Activated CD4-positive, alpha-beta T cell treated with anti-CD3 and anti-CD28 coated beads, Interleukin-2, amount 10 ng/mL, durations not matched to agents 24 days and 14 days (primary cell): ENCODE measurements around the gene CYREN. TPM values are rescaled to one million over a fixed set of nuclear protein-coding genes. Genes with fewer than 3 reads are reported as not detected.

Source experiments
- DNase-seq: peaks from one replicate; pipeline ENCODE4 v3.0.0; 2022
- H3K27ac Mint-ChIP-seq: one replicate; pipeline ENCODE4 v1.8.0; 2022; ENCODE audit warnings: mild to moderate bottlenecking, mixed read lengths
- H3K27me3 Mint-ChIP-seq: one replicate; pipeline ENCODE4 v1.8.0; 2022; ENCODE audit warnings: mixed read lengths
- H3K36me3 Mint-ChIP-seq: one replicate; pipeline ENCODE4 v1.8.0; 2022; ENCODE audit warnings: low read depth, mild to moderate bottlenecking, mixed read lengths
- H3K4me1 Mint-ChIP-seq: one replicate; pipeline ENCODE4 v1.8.0; 2021; ENCODE audit warnings: mixed read lengths
- H3K4me3 Mint-ChIP-seq: one replicate; pipeline ENCODE4 v1.8.0; 2022; ENCODE audit warnings: mild to moderate bottlenecking, moderate library complexity, mixed read lengths
- H3K9me3 Mint-ChIP-seq: one replicate; pipeline ENCODE4 v1.8.0; 2021; ENCODE audit warnings: mixed read lengths
- intact Hi-C: fragments of 100-400 bp; cut with micrococcal nuclease; formaldehyde crosslinking; loops from one replicate; pipeline ENCODE4 v1.15.1; 2023
- total RNA-seq: library from RNA; stranded (reverse); gene quantifications from 2 replicates; pipeline ENCODE4 v1.2.3, GENCODE V29; 2022

The CYREN gene
- total RNA-seq, 1 donor from 2014 or later = 55.1 TPM

- Mint-ChIP-seq H3K4me3 (peak overlapping the region; percentile 45), H3K27ac (peak overlapping the region; percentile 46), H3K36me3 (peaks cover 59% of the 10 kb centered on the region), H3K4me1 (peaks cover 46% of the 10 kb centered on the region), H3K27me3 (no peaks in the 10 kb centered on the region), H3K9me3 (peaks cover 4% of the 10 kb centered on the region)
- intact Hi-C loops = no loop called here
- DNase-seq = no peak
These were observed 3.1 kb downstream of the CYREN start for GRCh38 chr7:135167365-135167917.

DNA sequence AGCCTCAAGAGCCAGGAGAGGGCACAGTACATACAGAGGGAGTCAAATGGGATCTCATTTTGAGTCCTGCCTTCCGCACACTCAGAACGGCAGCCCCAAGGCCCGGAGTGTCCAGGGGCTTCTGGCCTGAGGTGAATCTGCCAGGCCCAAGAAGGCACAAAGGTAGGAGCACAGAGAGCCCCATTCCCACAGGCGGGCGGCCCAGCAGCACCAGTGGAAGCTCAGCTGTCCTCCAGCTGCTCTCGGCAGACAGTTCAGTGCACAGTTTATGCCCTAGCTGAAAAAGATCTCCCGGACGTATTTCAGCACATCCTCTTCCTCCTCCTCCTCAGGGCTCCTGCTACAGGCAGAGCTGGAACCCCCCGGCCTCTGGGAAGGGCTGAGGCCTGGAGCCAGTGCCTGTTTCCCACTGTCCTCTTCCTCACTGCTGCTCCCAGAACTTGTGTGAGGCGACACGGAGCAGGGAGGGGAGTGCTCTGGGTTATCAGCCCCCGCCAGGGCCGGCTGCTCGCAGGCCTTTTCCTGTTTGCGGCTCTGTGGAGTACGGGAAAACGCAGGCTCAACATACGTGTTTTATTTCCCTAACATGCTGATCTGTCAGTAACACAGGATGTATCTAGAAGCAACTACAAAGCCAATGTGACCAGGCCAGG, 4.0 kb downstream of the CYREN start:
- Mint-ChIP-seq H3K27me3 (no peaks in the 10 kb centered on the region), H3K36me3 (peaks cover 69% of the 10 kb centered on the region), H3K4me3 (no peak overlapping the region), H3K27ac (peak overlapping the region; percentile 36), H3K4me1 (peaks cover 40% of the 10 kb centered on the region), H3K9me3 (peaks cover 10% of the 10 kb centered on the region)
- intact Hi-C loops = no loop called here
- DNase-seq = no peak

- Mint-ChIP-seq H3K4me1 (peaks cover 41% of the 10 kb centered on the region), H3K27ac (peak overlapping the region; percentile 34), H3K4me3 (no peak overlapping the region), H3K27me3 (no peaks in the 10 kb centered on the region), H3K36me3 (peaks cover 75% of the 10 kb centered on the region), H3K9me3 (peaks cover 15% of the 10 kb centered on the region)
- no peak for DNase-seq
- intact Hi-C loops = no loop called here
These were observed 4.6 kb downstream of the CYREN start for GRCh38 chr7:135165862-135166261.

- Mint-ChIP-seq H3K27me3 (no peaks in the 10 kb centered on the region), H3K4me1 (peaks cover 48% of the 10 kb centered on the region), H3K9me3 (peaks cover 18% of the 10 kb centered on the region), H3K4me3 (no peak overlapping the region), H3K27ac (no peak overlapping the region), H3K36me3 (peaks cover 81% of the 10 kb centered on the region)
- intact Hi-C loops = no loop called here
- no peak for DNase-seq
These were observed 6.0 kb downstream of the CYREN start for GRCh38 chr7:135164357-135165061.

GRCh38 chr7:135162382-135163001, 8.0 kb downstream of the CYREN start:
- DNase-seq = no peak
- intact Hi-C loops = no loop called here
- no peaks in the 10 kb centered on the region for H3K27me3 Mint-ChIP-seq
- no peak overlapping the region for H3K27ac Mint-ChIP-seq
- H3K9me3 Mint-ChIP-seq = peaks cover 27% of the 10 kb centered on the region
- no peak overlapping the region for H3K4me3 Mint-ChIP-seq
- peaks cover 78% of the 10 kb centered on the region for H3K36me3 Mint-ChIP-seq
- peaks cover 38% of the 10 kb centered on the region for H3K4me1 Mint-ChIP-seq

DNA sequence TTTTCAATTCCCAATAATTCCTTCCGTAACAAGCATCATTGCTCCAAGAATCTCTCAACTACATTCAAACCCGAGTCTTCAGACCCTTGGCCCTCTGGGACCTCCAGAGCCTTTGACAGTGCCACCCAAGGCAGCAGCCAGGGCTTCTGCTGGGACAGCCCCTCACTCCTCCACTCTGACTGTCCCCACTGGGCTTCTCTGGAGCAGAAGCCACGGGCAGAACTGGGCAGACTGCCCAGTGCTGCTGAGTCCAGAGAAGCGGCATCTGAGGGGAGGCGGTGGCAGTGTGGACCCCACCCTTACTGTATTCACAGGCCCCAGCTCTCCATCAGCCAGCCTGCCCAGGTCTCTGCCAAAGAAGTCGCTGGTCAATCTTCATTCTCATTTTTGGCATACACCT, 8.8 kb downstream of the CYREN start:
- Mint-ChIP-seq H3K27ac (peak overlapping the region; percentile 16), H3K36me3 (peaks cover 79% of the 10 kb centered on the region), H3K4me1 (peaks cover 30% of the 10 kb centered on the region)

DNA sequence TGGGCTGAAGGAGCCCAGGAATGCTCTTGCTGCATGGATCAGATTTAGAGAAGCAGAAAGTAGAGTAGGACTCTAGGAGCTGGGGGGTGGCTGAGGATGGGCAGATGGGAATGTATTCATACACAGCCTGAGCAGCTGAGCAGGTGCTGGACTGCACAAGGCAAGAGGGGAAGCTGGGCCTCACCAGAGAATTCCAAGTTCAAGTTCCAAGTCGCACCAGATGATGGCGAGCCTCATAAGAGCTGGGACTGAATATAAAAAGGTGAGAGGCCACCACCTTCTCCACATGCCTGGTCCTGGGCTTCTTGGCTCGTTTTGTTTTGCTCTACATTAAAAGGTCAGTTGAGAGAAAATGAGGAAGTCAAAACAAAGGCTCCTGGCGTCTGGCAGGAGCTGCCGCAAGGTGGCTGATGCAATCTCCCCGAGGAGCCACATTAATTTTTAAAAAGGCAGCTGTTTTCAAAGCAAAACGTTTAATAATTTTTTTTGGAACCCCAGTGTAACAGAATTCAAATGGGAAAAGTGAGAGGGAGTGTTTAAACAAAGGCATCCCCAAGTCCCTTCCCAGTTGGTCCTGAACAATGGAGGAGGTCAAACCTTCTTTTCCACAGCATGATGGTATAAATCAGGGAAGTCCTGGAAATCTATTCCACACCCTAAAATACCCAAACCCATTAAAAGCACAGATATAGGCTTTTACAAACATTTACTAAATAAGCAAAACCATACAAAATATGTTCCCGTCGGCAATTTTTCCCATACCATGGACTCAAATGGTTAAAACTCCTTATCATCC, 9.5 kb downstream of the CYREN start:
- peaks cover 39% of the 10 kb centered on the region for H3K9me3 Mint-ChIP-seq
- H3K27ac Mint-ChIP-seq = peak overlapping the region; percentile 82
- DNase-seq = no peak
- intact Hi-C loops = loop anchor here (1.0 kb wide), 2 partner anchors 8 to 13 kb away; partner anchors contain the start of gene TMEM140
- H3K36me3 Mint-ChIP-seq = peaks cover 81% of the 10 kb centered on the region
- H3K27me3 Mint-ChIP-seq = no peaks in the 10 kb centered on the region
- peaks cover 29% of the 10 kb centered on the region for H3K4me1 Mint-ChIP-seq
- H3K4me3 Mint-ChIP-seq = no peak overlapping the region

More for the DNA sequence above, 8.8 kb downstream of the CYREN start:
- no peak for DNase-seq
- intact Hi-C loops = no loop called here
- peaks cover 34% of the 10 kb centered on the region for H3K9me3 Mint-ChIP-seq
- H3K4me3 Mint-ChIP-seq = no peak overlapping the region
- no peaks in the 10 kb centered on the region for H3K27me3 Mint-ChIP-seq

DNA sequence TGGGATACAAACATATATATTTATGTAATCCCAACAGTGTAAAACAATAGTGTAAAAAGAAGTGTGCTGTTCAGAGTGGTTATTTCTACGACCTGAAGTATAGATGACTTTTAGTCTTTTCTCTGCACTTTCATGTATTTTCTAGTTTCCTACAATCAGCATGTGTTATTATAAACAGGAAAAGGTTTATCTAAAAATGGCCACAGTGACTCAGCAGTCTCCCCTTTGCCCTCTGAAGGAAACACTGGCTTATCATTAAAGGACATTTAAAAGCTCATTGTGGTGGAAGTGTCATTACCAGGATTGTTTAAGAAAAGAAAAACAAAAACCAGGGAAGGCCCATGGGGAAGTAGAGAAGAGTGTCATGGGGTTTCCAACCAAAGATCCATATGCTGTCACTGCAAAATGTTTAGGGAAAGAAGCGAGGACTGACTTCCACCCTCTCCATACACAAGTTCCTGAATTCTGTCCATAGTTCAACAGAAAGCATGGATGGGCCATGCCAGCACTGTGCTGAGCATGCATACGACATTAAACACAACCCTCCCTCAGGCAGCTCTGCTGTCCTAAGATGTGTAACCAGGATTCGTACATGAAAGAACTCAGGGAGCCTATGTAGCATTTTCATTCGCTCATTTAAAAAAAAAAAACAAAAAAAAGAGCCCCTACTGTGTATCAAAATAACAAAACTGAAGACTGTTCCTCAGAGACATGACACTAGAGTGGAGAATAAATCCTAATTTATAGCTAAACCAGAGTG, 10.2 kb downstream of the CYREN start:
- peak overlapping the region; percentile 82 for H3K27ac Mint-ChIP-seq
- no peaks in the 10 kb centered on the region for H3K27me3 Mint-ChIP-seq
- H3K36me3 Mint-ChIP-seq = peaks cover 83% of the 10 kb centered on the region
- DNase-seq = no peak
- H3K9me3 Mint-ChIP-seq = peaks cover 43% of the 10 kb centered on the region
- peak overlapping the region; percentile 46 for H3K4me3 Mint-ChIP-seq
- intact Hi-C loops = loop anchor here (1.0 kb wide), 2 partner anchors 9 to 12 kb away; partner anchors contain the start of gene TMEM140
- peaks cover 30% of the 10 kb centered on the region for H3K4me1 Mint-ChIP-seq

GRCh38 chr7:135159359-135160085, 11.0 kb downstream of the CYREN start:
- Mint-ChIP-seq H3K27ac (peak overlapping the region; percentile 82), H3K9me3 (peaks cover 50% of the 10 kb centered on the region), H3K4me1 (peaks cover 31% of the 10 kb centered on the region), H3K36me3 (peaks cover 87% of the 10 kb centered on the region), H3K27me3 (no peaks in the 10 kb centered on the region), H3K4me3 (peak overlapping the region; percentile 20)
- no peak for DNase-seq
- intact Hi-C loops = loop anchor here (1.0 kb wide), 2 partner anchors 10 to 11 kb away; partner anchors contain the start of gene TMEM140

GRCh38 chr7:135158874-135159273, 11.6 kb downstream of the CYREN start:
- peak overlapping the region; percentile 31 for H3K27ac Mint-ChIP-seq
- intact Hi-C loops = no loop called here
- H3K36me3 Mint-ChIP-seq = peaks cover 87% of the 10 kb centered on the region

DNA sequence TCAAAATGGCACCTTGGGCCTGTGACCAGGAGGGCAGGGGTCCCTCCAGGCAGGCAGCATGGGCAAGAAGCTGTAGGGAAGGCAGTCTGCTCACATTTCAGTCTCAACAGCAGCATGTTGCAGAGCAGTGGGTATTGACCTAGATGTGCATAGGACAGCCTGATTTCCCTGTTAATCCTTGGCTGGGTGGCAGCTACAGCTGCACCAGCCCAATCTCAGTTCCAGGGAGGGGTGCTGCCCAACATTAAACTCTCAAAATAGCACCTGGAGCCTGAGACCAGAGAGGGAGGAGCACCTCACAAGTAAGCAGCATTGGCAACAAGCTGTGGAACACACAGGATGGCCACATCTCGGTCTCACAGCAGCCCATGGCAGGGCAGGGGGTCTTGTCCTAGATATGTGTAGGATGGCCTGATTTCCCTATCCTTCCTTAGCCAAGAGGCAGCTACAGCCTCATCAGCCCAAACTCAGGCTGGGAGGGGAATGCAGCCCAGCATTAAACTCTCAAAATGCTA, 12.3 kb downstream of the CYREN start:
- intact Hi-C loops = no loop called here
- no peak overlapping the region for H3K4me3 Mint-ChIP-seq
- no peak overlapping the region for H3K27ac Mint-ChIP-seq
- H3K9me3 Mint-ChIP-seq = peaks cover 60% of the 10 kb centered on the region
- no peaks in the 10 kb centered on the region for H3K27me3 Mint-ChIP-seq
- H3K4me1 Mint-ChIP-seq = peaks cover 40% of the 10 kb centered on the region
- DNase-seq = no peak
- peaks cover 92% of the 10 kb centered on the region for H3K36me3 Mint-ChIP-seq

More at GRCh38 chr7:135158874-135159273, 11.6 kb downstream of the CYREN start:
- Mint-ChIP-seq H3K4me1 (peaks cover 36% of the 10 kb centered on the region), H3K9me3 (peaks cover 56% of the 10 kb centered on the region), H3K4me3 (peak overlapping the region; percentile 18), H3K27me3 (no peaks in the 10 kb centered on the region)
- no peak for DNase-seq

DNA sequence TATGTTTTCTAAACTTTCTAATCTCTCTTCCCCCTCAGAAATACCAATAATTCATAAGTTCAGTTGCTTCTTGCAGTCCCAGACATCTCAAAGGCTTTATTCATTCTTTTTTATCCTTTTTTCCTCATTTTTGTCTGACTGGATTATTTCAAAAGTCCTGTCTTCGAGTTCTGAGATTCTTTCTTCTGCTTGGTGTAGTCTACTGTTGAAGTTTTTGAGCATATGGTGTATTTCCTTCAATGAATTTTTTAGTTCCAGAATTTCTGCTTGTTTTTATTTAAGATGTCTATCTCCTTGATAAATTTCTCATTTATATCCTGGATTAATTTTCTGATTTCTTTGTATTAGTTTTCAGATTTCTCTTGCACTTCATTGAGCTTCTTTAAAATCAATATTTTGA, 14.2 kb downstream of the CYREN start:
- H3K27ac Mint-ChIP-seq = no peak overlapping the region
- H3K4me1 Mint-ChIP-seq = peaks cover 43% of the 10 kb centered on the region
- intact Hi-C loops = no loop called here
- no peak for DNase-seq
- peaks cover 52% of the 10 kb centered on the region for H3K9me3 Mint-ChIP-seq
- H3K36me3 Mint-ChIP-seq = peaks cover 89% of the 10 kb centered on the region
- no peak overlapping the region for H3K4me3 Mint-ChIP-seq
- H3K27me3 Mint-ChIP-seq = no peaks in the 10 kb centered on the region
